ENCODE data around the gene EML5.
"Not testable (repeated sequence)": the region's sequence is repeated elsewhere in the genome, so short reads cannot be mapped to it uniquely, and the experiment has no call there.

EML5 gene

GRCh38 chr14:88825503-88825902 is 32.8 kb upstream of the EML5 start:
- FAIRE-seq (no peak), DNase-seq (ENCODE audit: insufficient read length) (no peak)
- TF ChIP-seq POLR2A (IDR thresholded peaks at IDR 0.05; ENCODE audit: low read depth, low read length) (no peak), POLR2AphosphoS5 (IDR thresholded peaks at IDR 0.05; ENCODE audit: low read depth, low read length) (no peak), TAF1 (IDR thresholded peaks at IDR 0.05; ENCODE audit: borderline replicate concordance, low read depth, low read length) (no peak)

- DNase-seq (ENCODE audit: insufficient read length) (no peak), FAIRE-seq (peak; percentile 9)
Measured at GRCh38 chr14:88825078-88825458, 32.3 kb upstream of the EML5 start.

GRCh38 chr14:88824314-88825077 is 31.7 kb upstream of the EML5 start, which contains the start of gene TTC8:
TTC8 (plus strand) TSS chr14:88824651; CDS start chr14:88824708, 57 bp downstream.
- TF ChIP-seq POLR2A (IDR thresholded peaks at IDR 0.05; ENCODE audit: low read depth, low read length) = peak; percentile 52; the same call in 1 of the 2 replicates
- TF ChIP-seq POLR2AphosphoS5 (IDR thresholded peaks at IDR 0.05; ENCODE audit: low read depth, low read length) = no peak
- no peak for TF ChIP-seq TAF1 (IDR thresholded peaks at IDR 0.05; ENCODE audit: borderline replicate concordance, low read depth, low read length)
- FAIRE-seq = peak; percentile 93

More at GRCh38 chr14:88825078-88825458, 32.3 kb upstream of the EML5 start:
- TF ChIP-seq POLR2A (IDR thresholded peaks at IDR 0.05; ENCODE audit: low read depth, low read length) = no peak
- TF ChIP-seq POLR2AphosphoS5 (IDR thresholded peaks at IDR 0.05; ENCODE audit: low read depth, low read length) = no peak

GRCh38 chr14:88823968-88824313 is 31.2 kb upstream of the EML5 start:
- TF ChIP-seq POLR2A (IDR thresholded peaks at IDR 0.05; ENCODE audit: low read depth, low read length) = no peak
- TF ChIP-seq TAF1 (IDR thresholded peaks at IDR 0.05; ENCODE audit: borderline replicate concordance, low read depth, low read length) = no peak
- TF ChIP-seq POLR2AphosphoS5 (IDR thresholded peaks at IDR 0.05; ENCODE audit: low read depth, low read length) = no peak
- DNase-seq (ENCODE audit: insufficient read length) = no peak
- no peak for FAIRE-seq

More at GRCh38 chr14:88824314-88825077, 31.7 kb upstream of the EML5 start, which contains the start of gene TTC8:
- peak; percentile 61 for DNase-seq (ENCODE audit: insufficient read length)

GRCh38 chr14:88821888-88822287 is 29.1 kb upstream of the EML5 start:
- TF ChIP-seq POLR2AphosphoS5 (IDR thresholded peaks at IDR 0.05; ENCODE audit: low read depth, low read length) = no peak
- TF ChIP-seq POLR2A (IDR thresholded peaks at IDR 0.05; ENCODE audit: low read depth, low read length) = no peak
- TF ChIP-seq TAF1 (IDR thresholded peaks at IDR 0.05; ENCODE audit: borderline replicate concordance, low read depth, low read length) = no peak
- no peak for DNase-seq (ENCODE audit: insufficient read length)
- no peak for FAIRE-seq

GRCh38 chr14:88821378-88821777 is 28.6 kb upstream of the EML5 start:
- TF ChIP-seq TAF1 (IDR thresholded peaks at IDR 0.05; ENCODE audit: borderline replicate concordance, low read depth, low read length) = no peak
- no peak for TF ChIP-seq POLR2A (IDR thresholded peaks at IDR 0.05; ENCODE audit: low read depth, low read length)
- TF ChIP-seq POLR2AphosphoS5 (IDR thresholded peaks at IDR 0.05; ENCODE audit: low read depth, low read length) = no peak
- DNase-seq (ENCODE audit: insufficient read length) (no peak), FAIRE-seq (no peak)

- not testable (repeated sequence) for FAIRE-seq; DNase-seq (ENCODE audit: insufficient read length)
Measured at GRCh38 chr14:88819674-88820073, 26.9 kb upstream of the EML5 start.

GRCh38 chr14:88818018-88818417 is 25.3 kb upstream of the EML5 start:
- no peak for FAIRE-seq
- no peak for TF ChIP-seq POLR2A (IDR thresholded peaks at IDR 0.05; ENCODE audit: low read depth, low read length)
- no peak for TF ChIP-seq POLR2AphosphoS5 (IDR thresholded peaks at IDR 0.05; ENCODE audit: low read depth, low read length)
- TF ChIP-seq TAF1 (IDR thresholded peaks at IDR 0.05; ENCODE audit: borderline replicate concordance, low read depth, low read length) = no peak
- DNase-seq (ENCODE audit: insufficient read length) = no peak

GRCh38 chr14:88815980-88816379 is 23.2 kb upstream of the EML5 start:
- TF ChIP-seq POLR2AphosphoS5 (IDR thresholded peaks at IDR 0.05; ENCODE audit: low read depth, low read length) (no peak), TAF1 (IDR thresholded peaks at IDR 0.05; ENCODE audit: borderline replicate concordance, low read depth, low read length) (no peak), POLR2A (IDR thresholded peaks at IDR 0.05; ENCODE audit: low read depth, low read length) (no peak)
- no peak for DNase-seq (ENCODE audit: insufficient read length)

GRCh38 chr14:88808359-88808758 is 15.6 kb upstream of the EML5 start:
- DNase-seq (ENCODE audit: insufficient read length) (no peak), FAIRE-seq (no peak)
- TF ChIP-seq POLR2A (IDR thresholded peaks at IDR 0.05; ENCODE audit: low read depth, low read length) (no peak), POLR2AphosphoS5 (IDR thresholded peaks at IDR 0.05; ENCODE audit: low read depth, low read length) (no peak), TAF1 (IDR thresholded peaks at IDR 0.05; ENCODE audit: borderline replicate concordance, low read depth, low read length) (no peak)

More at GRCh38 chr14:88815980-88816379, 23.2 kb upstream of the EML5 start:
- no peak for FAIRE-seq

GRCh38 chr14:88804477-88804876 is 11.7 kb upstream of the EML5 start:
- FAIRE-seq = no peak
- no peak for DNase-seq (ENCODE audit: insufficient read length)
- TF ChIP-seq POLR2A (IDR thresholded peaks at IDR 0.05; ENCODE audit: low read depth, low read length) (no peak), TAF1 (IDR thresholded peaks at IDR 0.05; ENCODE audit: borderline replicate concordance, low read depth, low read length) (no peak), POLR2AphosphoS5 (IDR thresholded peaks at IDR 0.05; ENCODE audit: low read depth, low read length) (no peak)

GRCh38 chr14:88804035-88804434 is 11.3 kb upstream of the EML5 start:
- FAIRE-seq = no peak
- DNase-seq (ENCODE audit: insufficient read length) = no peak

More at GRCh38 chr14:88804035-88804434, 11.3 kb upstream of the EML5 start:
- TF ChIP-seq POLR2A (IDR thresholded peaks at IDR 0.05; ENCODE audit: low read depth, low read length) (no peak), POLR2AphosphoS5 (IDR thresholded peaks at IDR 0.05; ENCODE audit: low read depth, low read length) (no peak), TAF1 (IDR thresholded peaks at IDR 0.05; ENCODE audit: borderline replicate concordance, low read depth, low read length) (no peak)

Data from GM12892 (cell line).